Vagina (tissue), 2 donors: ENCODE measurements around the gene CUL4A.

Experiments
- POLR2A ChIP-seq, 2 donors: fragments of 450-650 bp; IDR thresholded peaks; one replicate each; pipeline ENCODE4 v1.6.1; 2017; ENCODE audit warnings: antibody characterized with exemption in 2 of 2, mild to moderate bottlenecking in 2 of 2, moderate library complexity in 2 of 2
- POLR2AphosphoS5 ChIP-seq, 2 donors: sonication (generic); formaldehyde crosslinking; IDR thresholded peaks; one replicate each; pipeline ENCODE4 v1.9.0; 2017; ENCODE audit warnings: antibody characterized with exemption in 2 of 2, mild to moderate bottlenecking in 2 of 2, low read depth in 1 of 2; ENCODE audit not compliant: insufficient read depth in 1 of 2
- TF ChIP-seq, protein P1 (sequence below), 3 experiments: fragments of 450-650 bp in 2 of 3; fragments of 200-600 bp in 1 of 3; sonication (generic) in 1 of 3; IDR thresholded peaks; one replicate each; pipeline ENCODE4 v1.5.1; 2017 to 2019; ENCODE audit warnings: antibody characterized with exemption in 3 of 3, mild to moderate bottlenecking in 2 of 3, moderate library complexity in 2 of 3

DNA sequence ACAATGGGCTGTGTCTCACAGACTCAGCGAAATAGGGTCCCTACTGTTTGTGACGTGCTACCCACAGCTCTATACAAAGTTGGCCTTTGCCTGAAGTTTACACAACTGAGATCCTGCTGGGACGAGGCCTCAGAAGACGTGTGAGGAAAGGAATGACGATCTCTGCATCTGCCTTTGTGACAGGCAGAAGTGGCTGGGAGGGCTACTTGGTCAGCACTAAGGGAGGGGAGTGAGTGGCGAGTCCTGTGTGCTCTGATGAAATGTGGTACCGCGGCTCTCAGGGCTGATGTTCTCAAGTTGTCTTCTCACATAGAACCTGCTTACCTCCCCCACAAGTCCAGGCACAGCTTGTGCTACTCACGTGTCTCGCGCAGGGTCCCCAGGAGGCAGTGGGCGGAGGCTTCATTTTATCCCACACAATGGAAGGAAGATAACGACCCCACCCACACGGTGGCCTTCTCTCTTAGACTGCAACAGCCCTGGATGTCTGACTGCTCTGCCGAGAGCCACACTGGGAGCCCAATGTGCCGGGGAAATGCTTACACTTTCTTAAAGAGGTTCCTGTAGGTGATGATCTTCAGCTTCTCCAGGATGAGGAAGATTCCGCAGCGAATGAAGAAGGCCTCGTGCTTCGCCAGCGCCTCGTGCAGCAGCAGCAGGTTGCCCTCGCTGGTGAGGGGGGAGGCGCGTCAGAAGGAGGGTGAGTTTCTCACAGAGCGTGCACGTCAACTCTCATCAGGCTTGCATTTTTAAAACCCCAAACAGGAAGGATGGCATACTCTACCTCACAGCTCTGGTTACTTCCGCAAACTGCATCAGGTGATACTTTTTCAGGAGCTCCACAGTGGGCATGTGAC is 29.8 kb upstream of the CUL4A start:
- TF ChIP-seq POLR2A (IDR thresholded peaks at IDR 0.05) (no peak), POLR2AphosphoS5 (IDR thresholded peaks at IDR 0.05; ENCODE audit: insufficient read depth in 1 of 2, low read depth in 1 of 2) (no peak)
- TF ChIP-seq, protein P1, sequence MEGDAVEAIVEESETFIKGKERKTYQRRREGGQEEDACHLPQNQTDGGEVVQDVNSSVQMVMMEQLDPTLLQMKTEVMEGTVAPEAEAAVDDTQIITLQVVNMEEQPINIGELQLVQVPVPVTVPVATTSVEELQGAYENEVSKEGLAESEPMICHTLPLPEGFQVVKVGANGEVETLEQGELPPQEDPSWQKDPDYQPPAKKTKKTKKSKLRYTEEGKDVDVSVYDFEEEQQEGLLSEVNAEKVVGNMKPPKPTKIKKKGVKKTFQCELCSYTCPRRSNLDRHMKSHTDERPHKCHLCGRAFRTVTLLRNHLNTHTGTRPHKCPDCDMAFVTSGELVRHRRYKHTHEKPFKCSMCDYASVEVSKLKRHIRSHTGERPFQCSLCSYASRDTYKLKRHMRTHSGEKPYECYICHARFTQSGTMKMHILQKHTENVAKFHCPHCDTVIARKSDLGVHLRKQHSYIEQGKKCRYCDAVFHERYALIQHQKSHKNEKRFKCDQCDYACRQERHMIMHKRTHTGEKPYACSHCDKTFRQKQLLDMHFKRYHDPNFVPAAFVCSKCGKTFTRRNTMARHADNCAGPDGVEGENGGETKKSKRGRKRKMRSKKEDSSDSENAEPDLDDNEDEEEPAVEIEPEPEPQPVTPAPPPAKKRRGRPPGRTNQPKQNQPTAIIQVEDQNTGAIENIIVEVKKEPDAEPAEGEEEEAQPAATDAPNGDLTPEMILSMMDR (IDR thresholded peaks at IDR 0.05), result no peak
